ENCODE results near the gene RNF13.

DNA sequence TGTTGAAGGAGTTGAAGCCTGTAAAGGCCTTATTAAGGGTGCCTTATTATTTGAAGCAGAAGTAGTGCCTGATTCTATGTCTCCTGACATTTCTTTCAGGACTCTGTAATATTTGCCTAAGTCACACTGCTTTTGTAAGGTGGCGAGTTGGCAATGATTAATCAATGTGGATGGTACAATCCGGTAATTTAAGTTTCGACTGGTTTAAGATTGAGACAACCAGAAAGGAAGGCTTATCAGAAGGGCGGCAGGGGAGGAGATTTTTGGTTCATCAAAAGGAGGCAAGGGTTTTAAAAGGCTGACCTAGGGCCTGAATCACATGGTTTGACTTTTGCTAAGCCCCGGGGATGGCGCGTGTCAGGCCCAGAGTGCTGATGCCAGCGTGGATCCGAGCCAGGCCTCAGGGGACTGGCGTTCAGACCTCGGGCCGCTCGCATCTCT lies 830 bp upstream of the RNF13 start:
- TF ChIP-seq, protein P1, sequence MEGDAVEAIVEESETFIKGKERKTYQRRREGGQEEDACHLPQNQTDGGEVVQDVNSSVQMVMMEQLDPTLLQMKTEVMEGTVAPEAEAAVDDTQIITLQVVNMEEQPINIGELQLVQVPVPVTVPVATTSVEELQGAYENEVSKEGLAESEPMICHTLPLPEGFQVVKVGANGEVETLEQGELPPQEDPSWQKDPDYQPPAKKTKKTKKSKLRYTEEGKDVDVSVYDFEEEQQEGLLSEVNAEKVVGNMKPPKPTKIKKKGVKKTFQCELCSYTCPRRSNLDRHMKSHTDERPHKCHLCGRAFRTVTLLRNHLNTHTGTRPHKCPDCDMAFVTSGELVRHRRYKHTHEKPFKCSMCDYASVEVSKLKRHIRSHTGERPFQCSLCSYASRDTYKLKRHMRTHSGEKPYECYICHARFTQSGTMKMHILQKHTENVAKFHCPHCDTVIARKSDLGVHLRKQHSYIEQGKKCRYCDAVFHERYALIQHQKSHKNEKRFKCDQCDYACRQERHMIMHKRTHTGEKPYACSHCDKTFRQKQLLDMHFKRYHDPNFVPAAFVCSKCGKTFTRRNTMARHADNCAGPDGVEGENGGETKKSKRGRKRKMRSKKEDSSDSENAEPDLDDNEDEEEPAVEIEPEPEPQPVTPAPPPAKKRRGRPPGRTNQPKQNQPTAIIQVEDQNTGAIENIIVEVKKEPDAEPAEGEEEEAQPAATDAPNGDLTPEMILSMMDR (IDR thresholded peaks at IDR 0.05): no peak
- TF ChIP-seq REST (IDR thresholded peaks at IDR 0.05; ENCODE audit: insufficient read depth in 1 of 2, low read depth in 2 of 2, low read length in 1 of 2) (no peak), SIN3A (IDR thresholded peaks at IDR 0.05; ENCODE audit: borderline replicate concordance, insufficient read depth, low read depth, low read length) (no peak), POLR2AphosphoS5 (IDR thresholded peaks at IDR 0.05; ENCODE audit: low read depth, low read length) (no peak), TCF7L2 (IDR thresholded peaks at IDR 0.05; ENCODE audit: low read depth, low read length) (no peak)

All from Panc1 (cell line).